ENCODE results near the gene RGS13.

RGS13 gene

DNA sequence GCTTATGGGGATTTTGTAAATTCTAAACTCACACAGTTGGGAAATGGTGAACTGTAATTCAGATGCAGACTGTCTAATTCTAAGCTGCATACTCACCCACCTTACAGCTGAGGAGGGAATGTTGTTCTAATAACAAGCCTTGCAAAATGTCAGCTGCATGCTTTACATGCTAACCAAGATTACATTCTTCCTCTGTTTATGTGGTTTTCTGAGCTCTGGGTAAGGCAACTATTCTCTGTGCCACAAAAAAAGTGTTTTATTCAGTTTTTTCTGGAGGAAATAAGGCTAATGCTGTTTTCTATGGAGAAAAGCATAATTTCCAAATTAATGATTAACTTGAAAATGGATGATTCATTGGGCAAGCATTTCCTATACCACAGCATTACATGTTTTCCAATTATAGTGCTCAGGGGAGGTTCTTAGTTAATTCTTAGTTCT, 64.9 kb downstream of the RGS13 start:
- H3K36me3 ChIP-seq, result no peaks in the 10 kb centered on the region
- H3K9ac ChIP-seq, result no peak overlapping the region
- no peak overlapping the region for H3K27ac ChIP-seq
- TF ChIP-seq Cebpa-rat (IDR thresholded peaks at IDR 0.05), result no peak
- no peaks in the 10 kb centered on the region for H3K4me1 ChIP-seq
- no peak overlapping the region for H3K4me3 ChIP-seq
- no peaks in the 10 kb centered on the region for H4K20me1 ChIP-seq
- H3K27me3 ChIP-seq, result no peaks in the 10 kb centered on the region
- no peaks in the 10 kb centered on the region for H3K9me3 ChIP-seq
- H3K4me2 ChIP-seq, result no peak overlapping the region

GRCh38 chr1:192702212-192702902, 66.4 kb downstream of the RGS13 start:
- no peaks in the 10 kb centered on the region for H3K36me3 ChIP-seq
- H3K27me3 ChIP-seq, result no peaks in the 10 kb centered on the region
- no peak for TF ChIP-seq Cebpa-rat (IDR thresholded peaks at IDR 0.05)
- H4K20me1 ChIP-seq, result no peaks in the 10 kb centered on the region
- no peak overlapping the region for H3K9ac ChIP-seq
- H3K4me3 ChIP-seq, result no peak overlapping the region
- H3K27ac ChIP-seq, result no peak overlapping the region
- H3K4me2 ChIP-seq, result no peak overlapping the region
- H3K4me1 ChIP-seq, result no peaks in the 10 kb centered on the region
- no peaks in the 10 kb centered on the region for H3K9me3 ChIP-seq

DNA sequence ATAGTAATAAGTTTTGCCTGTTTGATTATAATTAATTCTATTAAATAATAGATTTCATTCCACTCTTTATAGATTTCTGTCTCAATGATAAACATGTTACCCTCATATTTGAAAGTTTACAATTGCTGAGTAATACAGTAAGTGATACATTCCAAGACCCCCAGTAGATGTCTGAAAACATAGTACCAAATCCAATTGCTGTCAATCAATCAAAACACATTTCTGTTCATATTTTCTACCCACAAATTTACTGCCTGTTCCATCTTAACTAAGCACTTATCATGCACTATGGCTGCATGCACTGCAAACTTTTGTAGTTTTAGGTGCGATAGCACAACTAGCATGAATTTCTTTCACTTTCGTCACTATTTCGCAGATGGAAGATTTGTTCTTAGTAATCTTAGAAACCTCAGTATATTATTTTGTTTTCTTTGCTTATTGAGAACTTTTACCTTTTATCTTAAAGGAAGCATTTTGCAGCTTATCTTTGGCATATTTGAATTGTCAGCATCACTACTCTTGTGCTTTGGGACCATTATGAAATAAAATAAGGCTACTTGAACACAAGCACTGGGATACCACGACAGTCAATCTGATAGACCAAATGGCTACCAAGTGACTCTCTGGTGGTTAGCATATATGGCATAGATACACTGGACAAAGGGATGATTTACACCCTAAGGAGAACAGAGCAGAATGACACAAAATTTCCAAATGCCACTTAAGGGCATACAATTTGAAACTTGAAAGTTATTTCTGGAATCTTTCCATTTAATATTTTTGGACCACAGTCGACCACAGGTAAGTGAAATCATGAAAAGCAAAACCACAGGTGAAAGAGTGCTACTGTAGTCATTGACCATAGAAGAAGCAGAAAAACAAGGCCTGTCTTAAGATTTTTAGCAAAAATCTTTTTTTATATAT, 67.6 kb downstream of the RGS13 start:
- no peak overlapping the region for H3K4me3 ChIP-seq
- no peak overlapping the region for H3K4me2 ChIP-seq
- TF ChIP-seq Cebpa-rat (IDR thresholded peaks at IDR 0.05), result no peak
- no peaks in the 10 kb centered on the region for H3K36me3 ChIP-seq
- no peaks in the 10 kb centered on the region for H3K9me3 ChIP-seq
- no peak overlapping the region for H3K9ac ChIP-seq
- no peaks in the 10 kb centered on the region for H3K27me3 ChIP-seq
- no peak overlapping the region for H3K27ac ChIP-seq
- H3K4me1 ChIP-seq, result no peaks in the 10 kb centered on the region
- H4K20me1 ChIP-seq, result no peaks in the 10 kb centered on the region

GRCh38 chr1:192705510-192705909, 69.6 kb downstream of the RGS13 start:
- Histone ChIP-seq H3K9me3 (no peaks in the 10 kb centered on the region), H3K4me3 (no peak overlapping the region), H4K20me1 (no peaks in the 10 kb centered on the region), H3K36me3 (no peaks in the 10 kb centered on the region), H3K9ac (no peak overlapping the region), H3K27ac (no peak overlapping the region), H3K27me3 (no peaks in the 10 kb centered on the region), H3K4me1 (no peaks in the 10 kb centered on the region), H3K4me2 (no peak overlapping the region)
- no peak for TF ChIP-seq Cebpa-rat (IDR thresholded peaks at IDR 0.05)

GRCh38 chr1:192706936-192707335, 71.0 kb downstream of the RGS13 start:
- H3K4me3 ChIP-seq, result no peak overlapping the region
- H3K27ac ChIP-seq, result no peak overlapping the region
- H3K4me2 ChIP-seq, result no peak overlapping the region
- H3K9ac ChIP-seq, result no peak overlapping the region
- no peaks in the 10 kb centered on the region for H3K4me1 ChIP-seq
- H3K27me3 ChIP-seq, result no peaks in the 10 kb centered on the region
- no peak for TF ChIP-seq Cebpa-rat (IDR thresholded peaks at IDR 0.05)
- H4K20me1 ChIP-seq, result no peaks in the 10 kb centered on the region
- H3K36me3 ChIP-seq, result no peaks in the 10 kb centered on the region
- H3K9me3 ChIP-seq, result no peaks in the 10 kb centered on the region

DNA sequence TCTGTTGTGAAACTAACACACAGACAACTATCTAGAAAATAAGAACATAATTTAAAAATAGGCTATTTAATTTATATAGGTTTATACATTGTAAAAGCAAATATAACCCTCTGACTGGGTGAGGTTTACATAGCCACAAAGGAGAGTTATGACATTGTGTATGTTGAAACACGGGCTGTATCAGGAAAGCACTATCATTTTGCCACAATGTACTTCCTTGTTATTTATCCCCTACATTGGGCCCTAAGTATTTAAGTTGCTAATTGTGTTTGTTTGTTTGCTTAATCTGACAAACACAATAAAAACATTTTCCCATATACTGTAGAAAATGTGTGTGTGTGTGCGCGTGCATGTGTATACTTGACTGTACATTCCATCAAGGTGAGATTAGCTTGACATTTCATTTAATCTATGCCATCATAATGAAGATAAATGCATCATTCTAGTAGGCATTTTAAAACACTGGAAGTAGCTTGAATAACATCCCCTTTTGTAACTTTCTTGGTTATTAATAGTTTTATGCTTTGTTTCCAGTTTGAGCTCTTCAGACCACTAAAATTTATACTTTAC, 72.1 kb downstream of the RGS13 start:
- H3K9me3 ChIP-seq, result no peaks in the 10 kb centered on the region
- H3K9ac ChIP-seq, result no peak overlapping the region
- no peaks in the 10 kb centered on the region for H3K36me3 ChIP-seq
- H3K27ac ChIP-seq, result no peak overlapping the region
- H3K4me3 ChIP-seq, result no peak overlapping the region
- H3K27me3 ChIP-seq, result no peaks in the 10 kb centered on the region
- no peak overlapping the region for H3K4me2 ChIP-seq
- no peaks in the 10 kb centered on the region for H4K20me1 ChIP-seq
- no peaks in the 10 kb centered on the region for H3K4me1 ChIP-seq
- TF ChIP-seq Cebpa-rat (IDR thresholded peaks at IDR 0.05), result no peak

DNA sequence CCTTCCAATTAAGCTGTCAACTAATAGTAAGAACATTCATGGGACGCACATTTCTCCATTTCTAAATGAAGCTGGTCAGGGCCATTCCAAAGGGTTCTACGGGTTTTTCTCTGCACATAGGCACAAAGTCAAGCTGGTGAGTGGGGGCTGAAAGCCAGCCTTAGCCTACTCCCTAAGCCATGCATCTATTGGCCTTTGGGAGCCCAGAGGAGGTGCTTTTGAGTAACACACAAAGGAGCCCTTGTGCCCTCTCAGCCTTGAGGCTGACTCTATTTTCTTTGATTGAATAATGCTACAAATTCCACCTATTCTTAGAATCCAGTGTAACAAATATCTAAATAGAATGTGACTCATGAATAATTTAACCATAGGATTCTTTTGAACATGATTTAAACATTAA, 73.6 kb downstream of the RGS13 start:
- Histone ChIP-seq H3K4me3 (no peak overlapping the region), H3K27ac (no peak overlapping the region), H3K36me3 (no peaks in the 10 kb centered on the region), H3K4me1 (no peaks in the 10 kb centered on the region), H3K9me3 (no peaks in the 10 kb centered on the region), H3K9ac (no peak overlapping the region), H3K27me3 (no peaks in the 10 kb centered on the region), H4K20me1 (no peaks in the 10 kb centered on the region), H3K4me2 (no peak overlapping the region)
- no peak for TF ChIP-seq Cebpa-rat (IDR thresholded peaks at IDR 0.05)

Measured in BLaER1 (cell line).